ENCODE results near the gene GPR45.

GRCh38 chr2:105258835-105259350 lies 17.4 kb downstream of the GPR45 start:
- TF ChIP-seq CTCF (IDR thresholded peaks at IDR 0.05) (no peak), POLR2A (IDR thresholded peaks at IDR 0.05) (no peak)
